OCI-LY7 (cell line): ENCODE measurements around the gene DKK3.

Experiments used
- CTCF ChIP-seq: fragments of 200-600 bp; sonication (generic); conservative IDR thresholded peaks from 2 replicates; pipeline ENCODE4 v1.5.1; 2014; ENCODE audit warnings: mild to moderate bottlenecking, antibody characterized with exemption, low read length, moderate library complexity, mixed read lengths
- EZH2phosphoT487 ChIP-seq: fragments of 200-600 bp; sonication (generic); IDR thresholded peaks from 2 replicates; pipeline ENCODE4 v1.6.1; 2018; ENCODE audit warnings: low read depth, borderline replicate concordance, mild to moderate bottlenecking, mixed run types, antibody characterized with exemption, low read length, moderate library complexity, mixed read lengths

DNA sequence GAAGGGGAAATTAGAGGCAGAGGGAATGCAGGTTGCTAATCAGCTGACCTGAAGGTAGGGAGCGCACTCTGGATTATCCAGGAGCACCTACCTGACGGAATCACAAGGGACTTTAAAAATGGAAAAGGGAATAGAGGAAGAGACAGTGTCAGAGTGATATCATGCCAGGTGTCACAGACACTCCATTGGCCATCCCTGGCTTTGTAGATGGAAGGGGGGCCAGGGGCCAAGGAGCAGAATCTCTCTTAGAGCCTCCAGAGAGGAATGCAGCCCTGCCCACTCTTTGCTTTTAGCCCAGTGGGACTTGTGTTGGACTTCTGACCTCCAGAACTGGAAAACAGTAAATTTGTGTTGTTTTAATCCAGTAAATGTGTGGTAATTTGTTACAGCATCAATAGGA, 37.9 kb downstream of the DKK3 start:
- TF ChIP-seq CTCF: no peak
- TF ChIP-seq EZH2phosphoT487: no peak
